Upper lobe of left lung (tissue), 6 donors: ENCODE results near the gene CYS1. TPM values are rescaled to one million over a fixed set of nuclear protein-coding genes. Genes with fewer than 3 reads are reported as not detected.
A peak's percentile ranks its signal among the peaks of the same experiment; 100 is the strongest.

Experiments used
- ATAC-seq, 2 donors: fragments of 200-7000 bp; cut with Tn5 transposase; one replicate each; pipeline ENCODE4 v1.9.1; 2022; ENCODE audit warnings: mild to moderate bottlenecking in 2 of 2, moderate library complexity in 2 of 2; ENCODE audit not compliant: low FRiP score in 2 of 2
- DNase-seq, 2 donors: peaks; one replicate each; pipeline ENCODE4 v3.0.0-alpha.2; 2019 to 2020
- H3K27ac ChIP-seq, 4 donors: fragments of 200-600 bp; sonication (generic); one replicate each; pipeline ENCODE4 v1.5.1; 2016 to 2019
- H3K27me3 ChIP-seq, 4 donors: fragments of 200-600 bp; sonication (generic); one replicate each; pipeline ENCODE4 v1.5.1; 2017 to 2019
- H3K36me3 ChIP-seq, 4 donors: fragments of 200-600 bp; sonication (generic); one replicate each; pipeline ENCODE4 v1.5.1; 2016 to 2019
- H3K4me1 ChIP-seq, 4 donors: fragments of 200-600 bp; sonication (generic); one replicate each; pipeline ENCODE4 v1.5.1; 2018 to 2019
- H3K4me3 ChIP-seq, 4 donors: fragments of 200-600 bp; sonication (generic); one replicate each; pipeline ENCODE4 v1.5.1; 2017 to 2019; ENCODE audit warnings: mild to moderate bottlenecking in 2 of 4, moderate library complexity in 1 of 4
- H3K9me3 ChIP-seq, 4 donors: fragments of 200-600 bp; sonication (generic); one replicate each; pipeline ENCODE4 v1.5.1; 2018 to 2019
- CTCF ChIP-seq, 6 experiments: fragments of 450-650 bp in 4 of 6; fragments of 200-600 bp in 2 of 6; sonication (generic) in 2 of 6; IDR thresholded peaks; one replicate each; pipeline ENCODE4 v1.5.1; 2016 to 2019; ENCODE audit warnings: antibody characterized with exemption in 6 of 6
- EP300 ChIP-seq, 4 donors: sonication (generic); formaldehyde crosslinking; IDR thresholded peaks; one replicate each; pipeline ENCODE4 v1.5.1; 2017; ENCODE audit warnings: antibody characterized with exemption in 4 of 4, control low read depth in 2 of 4
- POLR2A ChIP-seq, 4 donors: fragments of 450-650 bp; IDR thresholded peaks; one replicate each; pipeline ENCODE4 v1.5.1; 2016 to 2017; ENCODE audit warnings: antibody characterized with exemption in 4 of 4, mild to moderate bottlenecking in 2 of 4
- POLR2AphosphoS5 ChIP-seq, 2 donors: sonication (generic); formaldehyde crosslinking; IDR thresholded peaks; one replicate each; pipeline ENCODE4 v1.5.1; 2017; ENCODE audit warnings: antibody characterized with exemption in 2 of 2
- WGBS, 2 donors: methylation state at CpG; one replicate each; pipeline ENCODE4 v1.1.5; 2017 to 2018; 5-methylcytosine and 5-hydroxymethylcytosine counted together
- total RNA-seq, 6 donors: library from RNA; depleted of rRNA in 4 of 6; stranded (reverse); fragments of >200 nt in 4 of 6; gene quantifications; one replicate each; pipeline versions ENCODE4 v1.1.0 to v1.2.1, GENCODE V29; 2016 to 2021
- donor health status: DM: no; HTN: no; CAD: no; lungs with moderate emphysema.
- donor health status: DM: no; HTN: yes; CAD: no; lungs with severe emphysema.

The CYS1 gene
- total RNA-seq, 6 donors from 2014 or later = 1.0 to 8.2 (median 5.6) TPM

GRCh38 chr2:10124538-10125045 lies 44.4 kb upstream of the CYS1 start:
- ATAC-seq = peak in 1 of 2 donors; percentile 35
- DNase-seq = no peak
- peak overlapping the region in 1 of 4 donors; percentile 68 for H3K4me3 ChIP-seq

GRCh38 chr2:10123281-10123680 lies 43.1 kb upstream of the CYS1 start:
- no peak for ATAC-seq
- no peaks in the 10 kb centered on the region for H3K36me3 ChIP-seq
- WGBS, 2 donors = 10 to 13% methylated on average over 13 to 18 of the region's 18 CpGs
- H3K27me3 ChIP-seq = peaks cover 0 to 7% (median 3%) of the 10 kb centered on the region in 4 donors
- peak overlapping the region in 1 of 4 donors; percentile 70 for H3K27ac ChIP-seq
- no peaks in the 10 kb centered on the region for H3K9me3 ChIP-seq
- H3K4me3 ChIP-seq = peak overlapping the region in 3 of 4 donors; percentile 53 to 68 (median 66)
- no peak for DNase-seq
- H3K4me1 ChIP-seq = peaks cover 34 to 65% (median 45%) of the 10 kb centered on the region in 4 donors
- TF ChIP-seq EP300 (IDR thresholded peaks at IDR 0.05) (no peak), CTCF (IDR thresholded peaks at IDR 0.05) (no peak), POLR2AphosphoS5 (IDR thresholded peaks at IDR 0.05) (no peak), POLR2A (IDR thresholded peaks at IDR 0.05) (no peak)

More at GRCh38 chr2:10124538-10125045, 44.4 kb upstream of the CYS1 start:
- WGBS, 2 donors = 10 to 14% methylated on average over 5 of the region's 5 CpGs
- H3K9me3 ChIP-seq = no peaks in the 10 kb centered on the region
- no peak overlapping the region for H3K27ac ChIP-seq
- peaks cover 0 to 7% (median 3%) of the 10 kb centered on the region in 4 donors for H3K27me3 ChIP-seq
- H3K4me1 ChIP-seq = peaks cover 34 to 65% (median 45%) of the 10 kb centered on the region in 4 donors
- TF ChIP-seq EP300 (IDR thresholded peaks at IDR 0.05) (no peak), CTCF (IDR thresholded peaks at IDR 0.05) (peak; percentile 28 to 72 (median 62))
- H3K36me3 ChIP-seq = no peaks in the 10 kb centered on the region

GRCh38 chr2:10122500-10123280 lies 42.5 kb upstream of the CYS1 start, which contains the start of gene RRM2:
Gene RRM2, plus strand, starts transcription at chr2:10122739. Its CDS starts 60 bp downstream, at chr2:10122799.
- peak within 1 kb of the TSS; percentile 34 to 68 (median 60) for H3K4me3 ChIP-seq
- DNase-seq (peak; percentile 93 to 95), ATAC-seq (peak; percentile 91)
- peaks cover 34 to 65% (median 45%) of the 10 kb centered on the region in 4 donors for H3K4me1 ChIP-seq
- 1% methylated on average over 56 of the region's 81 CpGs; no CpG with 5 or more reads in 1 of the 2 donors for WGBS, 2 donors
- no peak for TF ChIP-seq EP300 (IDR thresholded peaks at IDR 0.05)
- TF ChIP-seq POLR2A (IDR thresholded peaks at IDR 0.05) = no peak
- peak in 3 of 6 experiments; percentile 13 to 18 (median 18) for TF ChIP-seq CTCF (IDR thresholded peaks at IDR 0.05)
- TF ChIP-seq POLR2AphosphoS5 (IDR thresholded peaks at IDR 0.05) = peak; percentile 44 to 45
- H3K9me3 ChIP-seq = no peaks in the 10 kb centered on the region
- H3K27ac ChIP-seq = peak within 1 kb of the TSS in 1 of 4 donors; percentile 70
- H3K36me3 ChIP-seq = no peaks in the 10 kb centered on the region
- peaks cover 0 to 7% (median 3%) of the 10 kb centered on the region in 4 donors for H3K27me3 ChIP-seq

- Histone ChIP-seq H3K36me3 (no peaks in the 10 kb centered on the region), H3K27ac (peak overlapping the region; percentile 71 to 84 (median 74)), H3K27me3 (peaks cover 0 to 7% (median 3%) of the 10 kb centered on the region in 4 donors), H3K4me3 (peak overlapping the region in 3 of 4 donors; percentile 68 to 72 (median 72)), H3K9me3 (no peaks in the 10 kb centered on the region), H3K4me1 (peaks cover 31 to 56% (median 36%) of the 10 kb centered on the region in 4 donors)
- ATAC-seq = no peak
- no peak for DNase-seq
- TF ChIP-seq POLR2AphosphoS5 (IDR thresholded peaks at IDR 0.05) = no peak
- no peak for TF ChIP-seq CTCF (IDR thresholded peaks at IDR 0.05)
- TF ChIP-seq EP300 (IDR thresholded peaks at IDR 0.05) = no peak
- no peak for TF ChIP-seq POLR2A (IDR thresholded peaks at IDR 0.05)
- 22 to 24% methylated on average over 13 of the region's 13 CpGs for WGBS, 2 donors
These were observed 40.8 kb upstream of the CYS1 start for GRCh38 chr2:10120877-10121574.
